ENCODE data around the gene RIPK1. TPM values are rescaled to one million over a fixed set of nuclear protein-coding genes. Genes with fewer than 3 reads are reported as not detected.
"Not testable (repeated sequence)": the region's sequence is repeated elsewhere in the genome, so short reads cannot be mapped to it uniquely, and the experiment has no call there.

The RIPK1 gene
- total RNA-seq, 1 donor from 2014 or later, result 14.7 TPM

DNA sequence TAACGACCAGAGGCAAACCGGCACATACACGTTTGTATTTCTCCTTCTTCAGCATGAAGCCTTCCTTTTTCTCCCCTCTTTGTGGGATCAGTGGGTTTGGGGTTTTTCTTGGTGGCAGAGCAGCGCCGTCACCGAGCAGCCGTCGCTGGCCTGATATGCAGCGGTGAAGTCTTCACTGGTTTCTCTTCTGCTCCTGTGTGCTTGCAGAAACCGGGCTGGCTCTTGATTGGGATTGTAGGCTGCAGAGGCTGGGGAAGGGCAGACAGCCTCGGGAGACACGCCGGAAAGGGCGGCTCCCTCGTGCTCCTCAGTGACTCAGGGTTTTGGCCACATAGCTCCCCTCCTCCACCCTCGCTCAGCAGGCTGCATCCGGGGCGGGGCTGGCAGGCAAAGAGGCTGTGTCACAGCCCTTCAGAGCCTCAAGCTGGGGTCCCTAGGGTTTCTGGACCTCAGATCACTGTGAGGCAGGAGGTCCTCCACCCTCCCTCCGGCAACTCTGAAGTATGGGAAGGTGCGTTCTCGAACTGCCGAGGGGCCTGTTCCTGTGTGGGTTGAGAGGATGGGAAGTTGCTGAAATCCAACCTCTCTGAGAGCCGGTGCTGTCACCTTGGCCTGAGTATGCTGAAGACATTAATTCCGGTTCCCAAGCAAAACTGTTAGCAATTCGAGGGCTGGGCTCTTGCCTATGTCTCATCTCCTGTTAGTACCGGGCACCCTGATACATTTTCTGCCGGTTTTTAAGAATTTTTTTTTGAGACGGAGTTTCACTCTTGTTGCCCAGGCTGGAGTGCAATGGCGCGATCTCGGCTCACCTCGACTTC lies 44.4 kb upstream of the RIPK1 start:
- no peaks in the 10 kb centered on the region for H3K27me3 Mint-ChIP-seq
- peaks cover 7% of the 10 kb centered on the region for H3K9me3 Mint-ChIP-seq
- H3K36me3 Mint-ChIP-seq, result peaks cover 17% of the 10 kb centered on the region
- no peak for DNase-seq (ENCODE audit: extremely low spot score, unreplicated experiment)
- H3K27ac Mint-ChIP-seq, result peak overlapping the region; percentile 68
- peak overlapping the region; percentile 3 for H3K4me3 Mint-ChIP-seq
- H3K4me1 Mint-ChIP-seq (ENCODE audit: unreplicated experiment), result peaks cover 16% of the 10 kb centered on the region
- TF ChIP-seq, protein P1, sequence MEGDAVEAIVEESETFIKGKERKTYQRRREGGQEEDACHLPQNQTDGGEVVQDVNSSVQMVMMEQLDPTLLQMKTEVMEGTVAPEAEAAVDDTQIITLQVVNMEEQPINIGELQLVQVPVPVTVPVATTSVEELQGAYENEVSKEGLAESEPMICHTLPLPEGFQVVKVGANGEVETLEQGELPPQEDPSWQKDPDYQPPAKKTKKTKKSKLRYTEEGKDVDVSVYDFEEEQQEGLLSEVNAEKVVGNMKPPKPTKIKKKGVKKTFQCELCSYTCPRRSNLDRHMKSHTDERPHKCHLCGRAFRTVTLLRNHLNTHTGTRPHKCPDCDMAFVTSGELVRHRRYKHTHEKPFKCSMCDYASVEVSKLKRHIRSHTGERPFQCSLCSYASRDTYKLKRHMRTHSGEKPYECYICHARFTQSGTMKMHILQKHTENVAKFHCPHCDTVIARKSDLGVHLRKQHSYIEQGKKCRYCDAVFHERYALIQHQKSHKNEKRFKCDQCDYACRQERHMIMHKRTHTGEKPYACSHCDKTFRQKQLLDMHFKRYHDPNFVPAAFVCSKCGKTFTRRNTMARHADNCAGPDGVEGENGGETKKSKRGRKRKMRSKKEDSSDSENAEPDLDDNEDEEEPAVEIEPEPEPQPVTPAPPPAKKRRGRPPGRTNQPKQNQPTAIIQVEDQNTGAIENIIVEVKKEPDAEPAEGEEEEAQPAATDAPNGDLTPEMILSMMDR (conservative IDR thresholded peaks at IDR 0.05), result no peak

DNA sequence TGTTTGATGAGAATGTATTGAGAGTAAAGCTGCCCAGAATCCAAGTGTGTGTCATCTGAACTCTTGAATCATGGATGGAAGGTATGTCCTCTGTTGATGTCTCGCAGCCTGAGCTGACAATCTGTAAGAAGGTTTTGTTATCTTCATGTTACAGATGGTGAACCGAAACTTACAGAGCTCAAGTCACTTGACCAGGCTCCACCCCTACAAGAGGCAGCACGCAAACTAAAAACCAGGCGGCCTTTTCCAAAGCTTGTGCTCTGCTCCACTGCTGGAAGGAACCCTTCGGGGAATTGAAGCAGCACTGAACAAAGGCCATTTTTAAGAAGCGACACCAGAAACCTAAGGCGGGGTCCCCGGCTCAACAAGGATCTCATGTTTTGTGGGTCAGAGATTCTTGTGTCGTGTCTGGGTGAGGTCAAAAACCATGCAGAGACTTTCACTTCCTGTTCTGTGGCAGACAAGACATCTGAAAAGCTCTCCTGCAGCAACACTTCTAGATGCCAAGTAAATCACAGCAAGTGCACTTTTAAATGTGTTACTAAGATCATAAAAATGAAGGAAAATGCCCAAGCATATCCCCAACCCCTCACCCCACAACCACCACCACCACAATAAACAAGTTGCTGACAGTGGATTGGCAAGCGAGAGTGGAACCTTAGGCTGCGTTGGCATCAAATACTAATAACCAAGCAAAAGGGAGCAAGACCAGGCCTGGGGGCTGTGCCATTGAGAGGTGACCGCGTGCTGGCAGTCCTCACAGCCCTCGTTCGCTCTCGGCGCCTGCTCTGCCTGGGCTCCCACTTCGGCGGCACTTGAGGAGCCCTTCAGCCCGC lies 41.3 kb upstream of the RIPK1 start:
- peak; percentile 18 for DNase-seq (ENCODE audit: extremely low spot score, unreplicated experiment)
- H3K36me3 Mint-ChIP-seq, result peaks cover 7% of the 10 kb centered on the region
- TF ChIP-seq, protein P1 (conservative IDR thresholded peaks at IDR 0.05), result no peak
- H3K4me1 Mint-ChIP-seq (ENCODE audit: unreplicated experiment), result peaks cover 16% of the 10 kb centered on the region
- no peaks in the 10 kb centered on the region for H3K27me3 Mint-ChIP-seq
- H3K4me3 Mint-ChIP-seq, result no peak overlapping the region
- H3K27ac Mint-ChIP-seq, result no peak overlapping the region
- peaks cover 7% of the 10 kb centered on the region for H3K9me3 Mint-ChIP-seq

DNA sequence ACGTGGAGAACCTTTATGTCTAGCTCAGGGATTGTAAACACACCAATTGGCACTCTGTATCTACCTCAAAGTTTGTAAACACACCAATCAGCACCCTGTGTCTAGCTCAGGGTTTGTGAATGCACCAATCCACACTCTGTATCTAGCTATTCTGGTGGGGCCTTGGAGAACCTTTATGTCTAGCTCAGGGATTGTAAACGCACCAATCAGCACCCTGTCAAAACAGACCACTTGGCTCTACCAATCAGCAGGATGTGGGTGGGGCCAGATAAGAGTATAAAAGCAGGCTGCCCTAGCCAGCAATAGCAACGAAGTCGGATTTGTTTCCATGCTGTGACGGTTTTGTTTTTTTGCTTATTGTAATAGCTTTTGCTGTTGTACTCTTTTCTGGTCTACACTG lies 40.1 kb upstream of the RIPK1 start:
- not testable (repeated sequence) for H3K4me3 Mint-ChIP-seq; H3K36me3 Mint-ChIP-seq; DNase-seq (ENCODE audit: extremely low spot score, unreplicated experiment); H3K27ac Mint-ChIP-seq; H3K9me3 Mint-ChIP-seq; H3K27me3 Mint-ChIP-seq
- H3K4me1 Mint-ChIP-seq (ENCODE audit: unreplicated experiment), result peaks cover 16% of the 10 kb centered on the region

DNA sequence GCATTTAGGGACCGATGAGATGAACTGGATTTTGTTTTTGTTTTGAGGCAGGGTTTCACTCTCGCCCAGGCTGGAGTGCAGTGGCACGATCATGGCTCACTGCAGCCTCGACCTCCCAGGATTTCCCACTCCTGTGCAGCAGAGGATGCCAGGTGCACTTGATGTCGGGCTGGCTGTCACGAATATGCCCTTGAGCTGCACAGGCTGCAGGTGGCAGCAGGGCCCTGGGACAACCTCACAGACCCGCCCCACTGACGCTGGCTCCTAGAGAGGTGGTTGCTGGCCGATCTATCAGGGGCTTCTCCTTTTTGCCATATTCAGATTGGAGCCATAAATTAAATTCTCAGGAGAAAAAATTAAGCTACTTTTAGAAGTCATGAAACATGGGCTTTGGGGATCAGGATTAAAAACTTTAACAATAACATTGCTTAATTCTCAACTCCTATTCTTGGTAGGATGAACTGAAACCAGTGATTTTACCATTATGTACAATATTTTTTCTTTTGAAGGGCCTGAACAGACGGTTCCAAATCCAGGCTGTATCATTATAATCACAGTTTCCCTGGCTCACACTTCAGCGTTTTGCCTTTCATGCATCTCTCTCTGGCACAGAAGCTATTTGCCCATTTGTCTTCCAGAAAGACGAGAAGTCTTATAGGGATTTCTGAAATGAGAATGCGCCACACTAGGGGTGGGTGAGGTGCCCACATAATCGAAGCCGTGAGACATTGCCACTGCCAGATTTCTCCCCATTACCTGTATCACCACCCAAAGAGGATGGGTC lies 36.2 kb upstream of the RIPK1 start:
- Mint-ChIP-seq H3K27me3 (peaks cover 5% of the 10 kb centered on the region), H3K9me3 (no peaks in the 10 kb centered on the region), H3K36me3 (no peaks in the 10 kb centered on the region), H3K27ac (no peak overlapping the region), H3K4me3 (no peak overlapping the region), H3K4me1 (ENCODE audit: unreplicated experiment) (peaks cover 2% of the 10 kb centered on the region)
- TF ChIP-seq, protein P1 (conservative IDR thresholded peaks at IDR 0.05), result no peak
- DNase-seq (ENCODE audit: extremely low spot score, unreplicated experiment), result no peak

DNA sequence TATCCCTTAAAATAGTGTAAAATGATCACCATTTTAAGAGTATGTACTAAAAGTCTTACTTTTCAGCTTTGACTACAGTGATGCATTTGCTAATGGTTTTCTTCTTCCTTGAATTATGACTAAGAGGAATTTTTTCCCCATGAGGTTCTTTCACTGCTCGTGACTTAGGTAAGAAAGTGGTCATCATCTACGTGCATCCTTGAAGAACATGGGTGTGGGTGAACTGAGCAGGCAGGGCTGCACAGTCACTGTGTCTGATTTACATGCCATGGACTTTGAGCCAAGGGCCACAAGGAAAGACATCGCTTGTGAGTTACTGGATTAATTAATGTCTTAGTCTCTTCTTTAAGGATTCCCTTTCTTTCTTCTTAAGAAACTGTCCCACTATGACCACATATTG lies 35.3 kb upstream of the RIPK1 start:
- H3K27ac Mint-ChIP-seq, result no peak overlapping the region
- no peak overlapping the region for H3K4me3 Mint-ChIP-seq
- peaks cover 8% of the 10 kb centered on the region for H3K27me3 Mint-ChIP-seq
- DNase-seq (ENCODE audit: extremely low spot score, unreplicated experiment), result no peak
- TF ChIP-seq, protein P1 (conservative IDR thresholded peaks at IDR 0.05), result no peak
- H3K36me3 Mint-ChIP-seq, result no peaks in the 10 kb centered on the region
- H3K4me1 Mint-ChIP-seq (ENCODE audit: unreplicated experiment), result no peaks in the 10 kb centered on the region
- H3K9me3 Mint-ChIP-seq, result no peaks in the 10 kb centered on the region
